ENCODE results near the gene SPATS2L.

Gene SPATS2L

GRCh38 chr2:200418399-200418798, 111.9 kb downstream of the SPATS2L start:
- Histone ChIP-seq H3K9me3 (ENCODE audit: control insufficient read depth, low read length) (no peaks in the 10 kb centered on the region), H3K27me3 (ENCODE audit: control insufficient read depth, insufficient read depth, low read length, poor library complexity, severe bottlenecking) (no peaks in the 10 kb centered on the region), H3K4me1 (ENCODE audit: control insufficient read depth, insufficient read depth, low read length) (peaks cover 26% of the 10 kb centered on the region), H3K4me3 (ENCODE audit: insufficient read depth, low read depth, low read length) (no peak overlapping the region), H3K36me3 (ENCODE audit: control insufficient read depth, insufficient read depth, low read length) (no peaks in the 10 kb centered on the region), H3K27ac (ENCODE audit: insufficient read depth, low read depth, low read length, poor library complexity, severe bottlenecking) (no peak overlapping the region)
- WGBS, 2 experiments = 90 to 100% methylated on average over 1 of the region's 2 CpGs

- H3K4me3 ChIP-seq (ENCODE audit: insufficient read depth, low read depth, low read length) = no peak overlapping the region
- H3K9me3 ChIP-seq (ENCODE audit: control insufficient read depth, low read length) = no peaks in the 10 kb centered on the region
- no peaks in the 10 kb centered on the region for H3K27me3 ChIP-seq (ENCODE audit: control insufficient read depth, insufficient read depth, low read length, poor library complexity, severe bottlenecking)
- 85 to 90% methylated on average over 9 of the region's 9 CpGs for WGBS, 2 experiments
- H3K36me3 ChIP-seq (ENCODE audit: control insufficient read depth, insufficient read depth, low read length) = no peaks in the 10 kb centered on the region
- no peak overlapping the region for H3K27ac ChIP-seq (ENCODE audit: insufficient read depth, low read depth, low read length, poor library complexity, severe bottlenecking)
- peaks cover 26% of the 10 kb centered on the region for H3K4me1 ChIP-seq (ENCODE audit: control insufficient read depth, insufficient read depth, low read length)
Measured at GRCh38 chr2:200419325-200419724, 112.8 kb downstream of the SPATS2L start.

GRCh38 chr2:200421270-200421669, 114.8 kb downstream of the SPATS2L start:
- Histone ChIP-seq H3K36me3 (ENCODE audit: control insufficient read depth, insufficient read depth, low read length) (no peaks in the 10 kb centered on the region), H3K27me3 (ENCODE audit: control insufficient read depth, insufficient read depth, low read length, poor library complexity, severe bottlenecking) (no peaks in the 10 kb centered on the region), H3K4me3 (ENCODE audit: insufficient read depth, low read depth, low read length) (no peak overlapping the region), H3K9me3 (ENCODE audit: control insufficient read depth, low read length) (no peaks in the 10 kb centered on the region), H3K27ac (ENCODE audit: insufficient read depth, low read depth, low read length, poor library complexity, severe bottlenecking) (no peak overlapping the region), H3K4me1 (ENCODE audit: control insufficient read depth, insufficient read depth, low read length) (peaks cover 19% of the 10 kb centered on the region)
- WGBS, 2 experiments = 91 to 100% methylated on average over 1 of the region's 1 CpG

DNA sequence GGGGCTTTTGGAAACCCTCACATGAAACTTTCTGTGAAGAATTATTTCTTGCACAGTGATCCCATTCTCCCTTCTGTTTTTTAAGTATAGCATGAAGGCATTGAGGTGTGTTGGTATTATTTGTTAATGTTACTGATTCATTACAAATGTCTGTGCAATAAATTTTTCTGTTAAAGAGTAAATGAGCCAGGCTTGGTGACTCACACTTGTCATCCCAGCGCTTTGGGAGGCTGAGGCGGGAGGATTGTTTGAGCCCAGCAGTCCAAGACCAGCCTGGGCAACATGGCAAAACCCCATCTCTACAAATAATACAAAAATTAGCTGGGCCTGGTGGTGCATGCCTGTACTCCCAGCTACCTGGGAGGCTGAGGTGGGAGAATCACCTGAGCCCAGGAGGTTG, 115.6 kb downstream of the SPATS2L start:
- H3K9me3 ChIP-seq (ENCODE audit: control insufficient read depth, low read length) = no peaks in the 10 kb centered on the region
- H3K4me3 ChIP-seq (ENCODE audit: insufficient read depth, low read depth, low read length) = no peak overlapping the region
- no peak overlapping the region for H3K27ac ChIP-seq (ENCODE audit: insufficient read depth, low read depth, low read length, poor library complexity, severe bottlenecking)
- H3K27me3 ChIP-seq (ENCODE audit: control insufficient read depth, insufficient read depth, low read length, poor library complexity, severe bottlenecking) = no peaks in the 10 kb centered on the region
- H3K36me3 ChIP-seq (ENCODE audit: control insufficient read depth, insufficient read depth, low read length) = no peaks in the 10 kb centered on the region
- peaks cover 11% of the 10 kb centered on the region for H3K4me1 ChIP-seq (ENCODE audit: control insufficient read depth, insufficient read depth, low read length)
- WGBS, 2 experiments = 93 to 94% methylated on average over 2 of the region's 2 CpGs

GRCh38 chr2:200422532-200423261, 116.2 kb downstream of the SPATS2L start:
- no peaks in the 10 kb centered on the region for H3K36me3 ChIP-seq (ENCODE audit: control insufficient read depth, insufficient read depth, low read length)
- peaks cover 6% of the 10 kb centered on the region for H3K4me1 ChIP-seq (ENCODE audit: control insufficient read depth, insufficient read depth, low read length)
- no peak overlapping the region for H3K4me3 ChIP-seq (ENCODE audit: insufficient read depth, low read depth, low read length)
- H3K27ac ChIP-seq (ENCODE audit: insufficient read depth, low read depth, low read length, poor library complexity, severe bottlenecking) = no peak overlapping the region
- no peaks in the 10 kb centered on the region for H3K9me3 ChIP-seq (ENCODE audit: control insufficient read depth, low read length)
- no peaks in the 10 kb centered on the region for H3K27me3 ChIP-seq (ENCODE audit: control insufficient read depth, insufficient read depth, low read length, poor library complexity, severe bottlenecking)
- 89 to 92% methylated on average over 6 of the region's 7 CpGs for WGBS, 2 experiments

GRCh38 chr2:200423541-200423940, 117.0 kb downstream of the SPATS2L start:
- 83 to 95% methylated on average over 1 to 2 of the region's 2 CpGs for WGBS, 2 experiments
- no peak overlapping the region for H3K27ac ChIP-seq (ENCODE audit: insufficient read depth, low read depth, low read length, poor library complexity, severe bottlenecking)
- H3K4me3 ChIP-seq (ENCODE audit: insufficient read depth, low read depth, low read length) = no peak overlapping the region
- no peaks in the 10 kb centered on the region for H3K36me3 ChIP-seq (ENCODE audit: control insufficient read depth, insufficient read depth, low read length)
- H3K9me3 ChIP-seq (ENCODE audit: control insufficient read depth, low read length) = no peaks in the 10 kb centered on the region
- no peaks in the 10 kb centered on the region for H3K27me3 ChIP-seq (ENCODE audit: control insufficient read depth, insufficient read depth, low read length, poor library complexity, severe bottlenecking)
- H3K4me1 ChIP-seq (ENCODE audit: control insufficient read depth, insufficient read depth, low read length) = peaks cover 6% of the 10 kb centered on the region

DNA sequence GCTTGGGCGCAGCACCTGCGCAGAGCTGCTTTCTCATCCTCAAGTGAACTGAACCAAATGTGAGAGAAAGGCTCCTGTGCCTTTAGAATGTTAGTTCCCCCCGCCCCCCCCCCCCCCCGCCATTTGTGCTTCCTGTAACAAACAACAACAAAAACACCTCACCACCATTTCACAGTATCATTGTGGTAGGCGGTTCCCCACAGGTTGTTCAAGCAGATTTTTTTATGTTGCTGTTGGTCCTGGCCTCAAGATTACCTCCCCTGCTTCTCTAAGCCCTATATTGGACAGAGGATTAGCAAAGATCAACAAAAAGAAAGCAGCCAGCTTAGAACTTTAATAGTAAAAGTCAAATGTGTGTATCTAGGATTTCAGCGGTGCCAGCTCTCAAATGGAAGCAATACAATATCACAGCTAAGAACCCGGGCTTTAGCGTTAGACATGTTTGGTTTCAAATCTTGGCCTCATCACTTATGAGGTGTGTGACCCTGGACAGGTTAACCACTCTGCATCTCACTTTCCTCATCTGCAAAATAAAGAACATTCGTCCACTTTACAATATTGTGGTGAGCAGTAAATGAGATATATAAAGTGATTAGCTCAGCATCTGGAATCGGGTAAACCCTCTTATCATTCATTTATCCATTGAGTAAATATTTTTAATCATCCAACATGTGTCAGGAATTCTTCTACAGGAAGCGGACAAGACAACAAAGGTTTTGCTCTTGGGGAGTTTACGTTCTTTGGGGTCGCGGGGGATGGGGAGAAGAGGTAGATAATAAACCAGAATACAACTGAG, 118.7 kb downstream of the SPATS2L start:
- no peaks in the 10 kb centered on the region for H3K4me1 ChIP-seq (ENCODE audit: control insufficient read depth, insufficient read depth, low read length)
- H3K27ac ChIP-seq (ENCODE audit: insufficient read depth, low read depth, low read length, poor library complexity, severe bottlenecking) = no peak overlapping the region
- no peak overlapping the region for H3K4me3 ChIP-seq (ENCODE audit: insufficient read depth, low read depth, low read length)
- no peaks in the 10 kb centered on the region for H3K36me3 ChIP-seq (ENCODE audit: control insufficient read depth, insufficient read depth, low read length)
- no peaks in the 10 kb centered on the region for H3K9me3 ChIP-seq (ENCODE audit: control insufficient read depth, low read length)
- 82 to 93% methylated on average over 6 to 12 of the region's 14 CpGs for WGBS, 2 experiments
- no peaks in the 10 kb centered on the region for H3K27me3 ChIP-seq (ENCODE audit: control insufficient read depth, insufficient read depth, low read length, poor library complexity, severe bottlenecking)

DNA sequence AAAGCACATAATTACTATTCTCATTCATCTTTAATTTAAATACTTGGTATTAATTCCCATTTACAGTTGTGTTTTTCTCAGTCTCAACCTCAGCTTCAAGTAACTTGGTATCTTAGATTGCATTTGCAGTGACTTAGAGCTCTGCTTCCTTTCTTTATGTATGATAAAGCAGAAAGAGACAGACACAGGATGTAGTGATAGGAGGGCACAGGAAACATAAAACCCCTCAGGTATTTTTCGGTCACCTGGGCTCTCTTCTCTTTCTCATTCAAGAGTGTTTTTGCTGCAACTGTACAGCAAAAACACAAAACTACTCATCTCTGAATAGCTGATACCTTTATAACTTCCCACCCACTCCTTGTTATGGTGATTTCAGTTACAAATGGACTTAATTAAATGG, 120.3 kb downstream of the SPATS2L start:
- Histone ChIP-seq H3K27ac (ENCODE audit: insufficient read depth, low read depth, low read length, poor library complexity, severe bottlenecking) (no peak overlapping the region), H3K4me1 (ENCODE audit: control insufficient read depth, insufficient read depth, low read length) (no peaks in the 10 kb centered on the region), H3K4me3 (ENCODE audit: insufficient read depth, low read depth, low read length) (no peak overlapping the region), H3K9me3 (ENCODE audit: control insufficient read depth, low read length) (no peaks in the 10 kb centered on the region), H3K27me3 (ENCODE audit: control insufficient read depth, insufficient read depth, low read length, poor library complexity, severe bottlenecking) (no peaks in the 10 kb centered on the region), H3K36me3 (ENCODE audit: control insufficient read depth, insufficient read depth, low read length) (no peaks in the 10 kb centered on the region)
- 100% methylated on average over 1 of the region's 1 CpG for WGBS, 2 experiments

- Histone ChIP-seq H3K27ac (ENCODE audit: insufficient read depth, low read depth, low read length, poor library complexity, severe bottlenecking) (no peak overlapping the region), H3K4me1 (ENCODE audit: control insufficient read depth, insufficient read depth, low read length) (no peaks in the 10 kb centered on the region), H3K9me3 (ENCODE audit: control insufficient read depth, low read length) (no peaks in the 10 kb centered on the region), H3K27me3 (ENCODE audit: control insufficient read depth, insufficient read depth, low read length, poor library complexity, severe bottlenecking) (no peaks in the 10 kb centered on the region), H3K36me3 (ENCODE audit: control insufficient read depth, insufficient read depth, low read length) (no peaks in the 10 kb centered on the region), H3K4me3 (ENCODE audit: insufficient read depth, low read depth, low read length) (no peak overlapping the region)
- WGBS, 2 experiments = 87 to 97% methylated on average over 5 of the region's 6 CpGs
Measured at GRCh38 chr2:200428961-200429665, 122.6 kb downstream of the SPATS2L start.

DNA sequence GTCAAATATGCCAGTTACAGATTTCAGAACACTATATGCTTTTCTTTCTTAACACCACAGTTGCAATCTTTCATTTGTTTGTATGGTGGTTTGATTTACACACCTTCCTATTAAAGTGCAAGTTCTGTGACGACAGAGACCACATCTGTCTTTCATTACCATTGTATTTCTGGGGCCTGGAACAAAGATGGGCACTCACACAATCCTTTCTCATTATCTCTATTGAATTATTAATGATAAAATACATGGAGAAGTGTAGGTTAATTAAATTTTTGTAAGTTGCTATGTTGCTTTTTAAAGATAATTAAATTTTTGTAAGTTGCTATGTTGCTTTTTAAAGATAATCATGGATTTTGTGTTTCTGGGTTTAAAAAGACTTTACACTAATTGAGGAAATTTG, 123.5 kb downstream of the SPATS2L start:
- no peaks in the 10 kb centered on the region for H3K9me3 ChIP-seq (ENCODE audit: control insufficient read depth, low read length)
- no peak overlapping the region for H3K27ac ChIP-seq (ENCODE audit: insufficient read depth, low read depth, low read length, poor library complexity, severe bottlenecking)
- no peaks in the 10 kb centered on the region for H3K4me1 ChIP-seq (ENCODE audit: control insufficient read depth, insufficient read depth, low read length)
- H3K4me3 ChIP-seq (ENCODE audit: insufficient read depth, low read depth, low read length) = no peak overlapping the region
- no peaks in the 10 kb centered on the region for H3K36me3 ChIP-seq (ENCODE audit: control insufficient read depth, insufficient read depth, low read length)
- H3K27me3 ChIP-seq (ENCODE audit: control insufficient read depth, insufficient read depth, low read length, poor library complexity, severe bottlenecking) = no peaks in the 10 kb centered on the region
- WGBS, 2 experiments = 100% methylated on average over 1 of the region's 1 CpG; no CpG with 5 or more reads in 1 of the 2 experiments

Data from ectodermal cell (in vitro differentiated cells).